Neural cell (in vitro differentiated cells): ENCODE measurements around the gene CLDN6. TPM values are rescaled to one million over a fixed set of nuclear protein-coding genes. Genes with fewer than 3 reads are reported as not detected.

ENCODE experiments used
- H2AFZ ChIP-seq: fragments of 200-600, 300-800 bp; sonication (generic), shearing (Covaris generic); 2 replicates; pipeline ENCODE4 v1.6.0; 2014; ENCODE audit warnings: low read depth, mild to moderate bottlenecking, antibody characterized with exemption, low read length, moderate library complexity
- H3F3A ChIP-seq: fragments of 200-600 bp; shearing (Covaris generic); 2 replicates; pipeline ENCODE4 v1.6.1; 2016; ENCODE audit warnings: mild to moderate bottlenecking, moderate library complexity, mixed read lengths, antibody characterized with exemption, low read length; ENCODE audit not compliant: insufficient read depth, poor library complexity, severe bottlenecking
- H3K27ac ChIP-seq: fragments of 200-600, 300-800 bp; sonication (generic), shearing (Covaris generic); 2 replicates; pipeline ENCODE4 v1.5.1; 2014; ENCODE audit warnings: mild to moderate bottlenecking, low read length, moderate library complexity
- H3K27me3 ChIP-seq: fragments of 300-800, 200-600 bp; sonication (generic), shearing (Covaris generic); 2 replicates; pipeline ENCODE4 v1.6.0; 2014; ENCODE audit warnings: mild to moderate bottlenecking, low read depth, low read length, moderate library complexity; ENCODE audit not compliant: insufficient read depth
- H3K36me3 ChIP-seq: fragments of 300-800, 200-600 bp; sonication (generic), shearing (Covaris generic); 2 replicates; pipeline ENCODE4 v1.5.1; 2014; ENCODE audit warnings: mild to moderate bottlenecking, antibody characterized with exemption, low read length, moderate library complexity; ENCODE audit not compliant: insufficient read depth
- H3K4me2 ChIP-seq: fragments of 300-800, 200-600 bp; sonication (generic), shearing (Covaris generic); 2 replicates; pipeline ENCODE4 v1.6.0; 2014; ENCODE audit warnings: mild to moderate bottlenecking, low read length
- H3K4me3 ChIP-seq: fragments of 300-800, 200-600 bp; sonication (generic), shearing (Covaris generic); 2 replicates; pipeline ENCODE4 v1.5.1; 2014; ENCODE audit warnings: mild to moderate bottlenecking, low read length, moderate library complexity
- H3K79me2 ChIP-seq: fragments of 200-600 bp; shearing (Covaris generic); replicated peaks from 2 replicates; pipeline ENCODE4 v1.6.0; 2014; ENCODE audit warnings: mild to moderate bottlenecking, low read length, moderate library complexity; ENCODE audit not compliant: insufficient read depth
- H3K9ac ChIP-seq: fragments of 300-800, 200-600 bp; sonication (generic), shearing (Covaris generic); 2 replicates; pipeline ENCODE4 v1.6.1; 2016; ENCODE audit warnings: mild to moderate bottlenecking, low read length, mixed read lengths
- H3K9me2 ChIP-seq: fragments of 200-600 bp; shearing (Covaris generic); 2 replicates; pipeline ENCODE4 v1.6.1; 2016; ENCODE audit warnings: mild to moderate bottlenecking, low read length, mixed read lengths; ENCODE audit not compliant: insufficient read depth
- H3K9me3 ChIP-seq: fragments of 200-600, 300-800 bp; sonication (generic), shearing (Covaris generic); 2 replicates; pipeline ENCODE4 v1.6.1; 2016; ENCODE audit warnings: mild to moderate bottlenecking, mixed run types, low read length, moderate library complexity, mixed read lengths
- H4K20me1 ChIP-seq: fragments of 200-600 bp; shearing (Covaris generic); 2 replicates; pipeline ENCODE4 v1.6.1; 2016; ENCODE audit warnings: mild to moderate bottlenecking, mixed run types; ENCODE audit not compliant: insufficient read depth
- CTCF ChIP-seq: fragments of 450-650 bp; IDR thresholded peaks from 2 replicates; pipeline ENCODE4 v1.5.1; 2014; ENCODE audit warnings: antibody characterized with exemption, mild to moderate bottlenecking, moderate library complexity; ENCODE audit not compliant: poor library complexity, severe bottlenecking
- EP300 ChIP-seq: fragments of 450-650 bp; conservative IDR thresholded peaks from 2 replicates; pipeline ENCODE4 v1.6.1; 2014; ENCODE audit warnings: antibody characterized with exemption, mild to moderate bottlenecking, moderate library complexity; ENCODE audit not compliant: poor library complexity, severe bottlenecking
- EZH2 ChIP-seq: fragments of 200-600, 300-800 bp; shearing (Covaris generic), sonication (generic); IDR thresholded peaks from 2 replicates; pipeline ENCODE4 v1.6.1; 2014; ENCODE audit warnings: antibody characterized with exemption, low read length, borderline replicate concordance, mild to moderate bottlenecking; ENCODE audit not compliant: insufficient read depth, poor library complexity, severe bottlenecking
- MXI1 ChIP-seq: fragments of 450-650 bp; conservative IDR thresholded peaks from 2 replicates; pipeline ENCODE4 v1.6.1; 2014; ENCODE audit warnings: antibody characterized with exemption, mild to moderate bottlenecking; ENCODE audit not compliant: poor library complexity, severe bottlenecking
- POLR2AphosphoS5 ChIP-seq: IDR thresholded peaks from 2 replicates; pipeline ENCODE4 v1.6.1; 2012
- RAD21 ChIP-seq: fragments of 450-650 bp; conservative IDR thresholded peaks from 2 replicates; pipeline ENCODE4 v1.6.1; 2014; ENCODE audit warnings: antibody characterized with exemption, mild to moderate bottlenecking, moderate library complexity
- REST ChIP-seq: IDR thresholded peaks from 2 replicates; pipeline ENCODE4 v1.6.1; 2012; ENCODE audit warnings: borderline replicate concordance
- SMC3 ChIP-seq: fragments of 450-650 bp; conservative IDR thresholded peaks from 2 replicates; pipeline ENCODE4 v1.6.1; 2014; ENCODE audit warnings: antibody characterized with exemption, mild to moderate bottlenecking, moderate library complexity; ENCODE audit not compliant: poor library complexity
- TAF1 ChIP-seq: IDR thresholded peaks from 2 replicates; pipeline ENCODE4 v1.6.1; 2012; ENCODE audit warnings: low read depth
- polyA plus RNA-seq: library from polyadenylated mRNA; depleted of rRNA; stranded (reverse); fragments of >200 nt; gene quantifications from 2 replicates; pipeline ENCODE4 v1.2.3, GENCODE V29; 2014

CLDN6 gene
- polyA plus RNA-seq, 1 donor from 2014 or later = not detected

GRCh38 chr16:3017344-3017743, 639 bp downstream of the CLDN6 start:
- no peak overlapping the region for H3K9ac ChIP-seq
- H3K27ac ChIP-seq = no peak overlapping the region
- no peaks in the 10 kb centered on the region for H3K36me3 ChIP-seq
- TF ChIP-seq RAD21 = no peak
- TF ChIP-seq TAF1 = no peak
- no peak for TF ChIP-seq EZH2
- TF ChIP-seq REST = no peak
- no peak for TF ChIP-seq EP300
- TF ChIP-seq SMC3 = no peak
- no peak for TF ChIP-seq CTCF
- TF ChIP-seq POLR2AphosphoS5 = no peak
- TF ChIP-seq MXI1 = no peak
- H3K9me3 ChIP-seq = no peaks in the 10 kb centered on the region
- no peaks in the 10 kb centered on the region for H3K9me2 ChIP-seq
- no peak overlapping the region for H2AFZ ChIP-seq
- H3K4me3 ChIP-seq = no peak overlapping the region
- no peaks in the 10 kb centered on the region for H3K79me2 ChIP-seq
- H3K27me3 ChIP-seq = peaks cover 44% of the 10 kb centered on the region
- H4K20me1 ChIP-seq = no peaks in the 10 kb centered on the region
- H3K4me2 ChIP-seq = no peak overlapping the region
- no peaks in the 10 kb centered on the region for H3F3A ChIP-seq

GRCh38 chr16:3015865-3016521, 2.0 kb downstream of the CLDN6 start:
- Histone ChIP-seq H3K9ac (no peak overlapping the region), H3K4me3 (no peak overlapping the region), H3K4me2 (no peak overlapping the region)

More at GRCh38 chr16:3015865-3016521, 2.0 kb downstream of the CLDN6 start:
- Histone ChIP-seq H2AFZ (no peak overlapping the region), H4K20me1 (no peaks in the 10 kb centered on the region), H3F3A (no peaks in the 10 kb centered on the region), H3K27me3 (peaks cover 46% of the 10 kb centered on the region), H3K27ac (no peak overlapping the region), H3K9me3 (no peaks in the 10 kb centered on the region), H3K36me3 (no peaks in the 10 kb centered on the region), H3K79me2 (no peaks in the 10 kb centered on the region), H3K9me2 (no peaks in the 10 kb centered on the region)
- no peak for TF ChIP-seq EZH2
- no peak for TF ChIP-seq EP300
- no peak for TF ChIP-seq TAF1
- no peak for TF ChIP-seq SMC3
- TF ChIP-seq POLR2AphosphoS5 = no peak
- TF ChIP-seq MXI1 = no peak
- no peak for TF ChIP-seq CTCF
- no peak for TF ChIP-seq REST
- no peak for TF ChIP-seq RAD21
